Stimulated activated CD4-positive, alpha-beta T cell treated with anti-CD3 and anti-CD28 coated beads, TNF-alpha, amount 100 ng/mL, for 1 hour (primary cell): ENCODE measurements around the gene ASIP.
A peak's percentile ranks its signal among the peaks of the same experiment; 100 is the strongest.
"Not testable (repeated sequence)": the region's sequence is repeated elsewhere in the genome, so short reads cannot be mapped to it uniquely, and the experiment has no call there.

Experiments
- DNase-seq, 3 donors: peaks; one replicate each; pipeline ENCODE4 v3.0.0-alpha.2; 2020; ENCODE audit warnings: low read depth in 3 of 3, low spot score in 1 of 3

Gene ASIP

DNA sequence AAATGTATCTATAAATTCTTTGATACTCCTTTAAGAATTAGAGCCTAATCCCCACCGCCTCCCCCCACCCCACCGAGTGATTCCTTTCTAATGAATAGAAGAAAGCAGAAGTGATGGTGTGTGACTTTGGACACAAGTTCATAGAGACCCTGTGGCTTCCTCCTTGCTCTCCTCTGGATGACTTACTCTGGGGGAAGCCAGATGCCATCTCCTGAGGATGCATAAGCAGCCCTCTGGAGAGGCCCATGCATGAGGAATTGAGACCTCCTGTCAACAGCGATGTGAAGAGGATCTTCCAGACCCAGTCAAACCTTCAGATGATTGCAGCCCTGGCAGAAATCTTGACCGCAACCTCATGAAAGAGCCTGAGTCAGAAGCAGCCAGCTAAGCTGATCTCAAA lies 40.8 kb downstream of the ASIP start:
- no peak for DNase-seq

DNA sequence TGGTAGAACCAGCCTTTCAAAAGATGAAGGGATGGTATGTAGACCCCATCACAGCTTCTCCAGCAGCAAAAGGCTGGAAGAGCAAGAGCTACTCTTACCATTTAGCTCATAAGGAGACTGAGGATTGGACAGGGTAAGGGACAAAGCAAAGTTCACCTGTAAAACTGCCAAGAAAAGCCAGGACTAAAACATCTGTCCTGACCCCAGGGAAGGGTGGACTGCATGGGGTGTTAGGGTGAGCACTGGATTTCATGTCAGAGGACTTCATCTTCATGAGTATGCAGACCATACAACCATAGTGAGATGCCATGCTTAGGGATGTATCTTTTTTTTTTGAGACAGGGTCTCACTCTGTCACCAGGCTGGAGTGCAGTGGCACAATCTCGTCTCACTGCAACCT lies 42.6 kb downstream of the ASIP start:
- no peak for DNase-seq

DNA sequence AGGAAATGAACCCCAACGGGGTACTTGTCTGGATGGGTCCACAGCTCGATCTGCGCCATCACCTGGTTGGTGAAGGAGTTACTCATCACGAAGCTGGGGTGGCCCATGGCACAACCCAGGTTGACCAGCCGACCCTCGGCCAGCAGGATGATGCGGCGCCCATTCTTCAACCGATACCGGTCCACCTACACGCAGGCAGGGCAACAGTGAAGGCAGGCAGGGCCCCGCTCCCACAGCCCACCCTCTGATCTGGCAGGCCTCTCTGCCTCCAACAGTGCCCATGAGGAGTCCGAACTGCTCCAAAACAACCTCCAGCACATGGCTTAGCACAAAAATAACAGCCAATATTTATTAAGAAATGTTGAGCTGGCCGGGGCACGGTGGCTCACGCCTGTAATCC lies 44.2 kb downstream of the ASIP start:
- no peak for DNase-seq

DNA sequence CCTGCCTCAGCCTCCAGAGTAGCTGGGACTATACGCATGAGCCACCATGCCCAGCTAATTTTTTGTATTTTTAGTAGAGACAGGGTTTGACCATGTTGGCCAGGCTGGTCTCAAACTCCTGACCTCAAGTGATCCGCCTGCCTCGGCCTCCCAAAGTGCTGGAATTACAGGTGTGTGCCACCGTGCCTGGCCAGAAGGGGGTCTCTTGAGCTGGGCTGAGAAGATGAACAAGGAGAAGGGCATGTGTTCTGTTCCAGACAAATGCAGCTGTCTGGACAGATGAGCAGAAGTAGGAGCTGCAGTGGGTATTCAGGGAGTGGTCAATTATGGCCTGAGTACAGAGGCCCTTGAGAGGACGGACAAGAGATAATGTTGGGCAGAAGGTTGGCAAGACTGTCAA lies 46.3 kb downstream of the ASIP start:
- DNase-seq: not testable (repeated sequence)

DNA sequence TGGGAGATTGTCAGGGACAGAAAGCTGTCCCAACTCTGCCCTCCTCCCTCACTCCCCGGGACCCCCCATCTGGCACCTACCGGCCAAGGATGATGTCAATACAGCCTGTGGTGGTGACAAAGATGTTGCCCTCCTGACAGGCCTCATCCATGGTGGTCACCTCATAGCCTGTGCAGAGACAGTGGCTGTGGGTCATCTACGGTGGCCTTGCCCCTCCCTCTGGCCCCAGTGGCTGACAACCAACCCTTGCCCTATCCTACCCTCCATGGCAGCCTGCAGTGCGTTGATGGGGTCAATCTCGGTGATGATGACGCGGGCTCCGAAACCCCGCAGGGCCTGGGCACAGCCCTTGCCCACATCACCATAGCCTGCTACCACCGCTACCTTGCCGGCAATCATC lies 49.2 kb downstream of the ASIP start:
- DNase-seq: no peak

DNA sequence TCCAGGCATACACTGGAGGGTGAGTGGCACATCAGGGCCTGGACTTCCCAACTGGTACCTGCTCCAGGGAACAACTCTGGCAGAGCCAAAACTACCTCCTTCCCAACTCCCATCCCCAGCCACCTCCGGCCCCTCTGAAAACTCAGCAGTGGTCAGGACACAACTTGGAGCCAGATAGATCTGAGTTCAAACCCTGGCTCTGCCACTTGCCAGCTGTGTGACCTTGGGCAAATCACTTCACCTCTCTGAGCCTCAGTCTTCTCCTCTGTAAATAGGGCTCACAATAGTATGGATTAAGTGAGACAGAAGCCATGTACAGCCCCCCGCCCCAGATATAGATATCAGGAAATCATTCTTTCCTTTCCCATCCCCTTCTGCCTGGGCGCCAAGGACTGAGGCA lies 51.3 kb downstream of the ASIP start:
- no peak for DNase-seq

DNA sequence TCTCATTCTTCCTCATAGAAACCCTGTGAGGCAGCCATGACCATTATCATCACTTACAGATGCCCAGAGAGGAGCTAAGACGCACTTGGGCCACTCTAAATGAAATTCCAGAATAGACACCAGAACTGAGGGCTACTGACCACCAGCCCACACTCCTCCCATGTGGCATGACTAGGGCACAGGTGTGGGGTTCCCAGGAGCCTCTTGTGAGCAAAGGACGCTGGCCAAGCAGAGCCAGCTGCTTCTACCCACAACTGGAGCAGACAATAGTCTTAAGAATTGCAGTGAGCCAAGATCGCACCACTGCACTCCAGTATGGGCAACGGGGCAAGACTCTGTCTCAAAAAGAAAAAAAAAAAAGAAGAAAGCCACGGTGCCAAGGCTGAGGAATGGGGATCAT lies 51.9 kb downstream of the ASIP start:
- DNase-seq: no peak

DNA sequence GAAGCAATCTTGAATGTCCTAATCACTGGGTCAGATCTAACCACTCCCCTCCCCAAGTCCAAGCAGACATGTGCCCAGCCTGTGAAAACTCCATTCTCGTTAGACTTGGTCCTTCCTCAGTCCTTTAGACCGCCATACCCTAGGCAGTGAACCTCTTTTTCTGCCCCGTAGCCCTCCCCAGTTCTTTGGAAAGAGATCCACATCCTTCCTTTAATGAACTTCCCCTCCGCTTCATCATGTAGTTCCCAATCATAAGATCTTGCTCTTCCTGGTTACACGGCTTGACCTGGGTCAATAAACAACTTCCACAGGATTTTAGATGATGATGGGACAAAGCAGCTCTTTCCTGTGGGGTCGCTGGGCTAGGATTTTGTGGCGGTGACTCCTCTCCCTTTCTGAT lies 52.4 kb downstream of the ASIP start:
- DNase-seq: no peak

DNA sequence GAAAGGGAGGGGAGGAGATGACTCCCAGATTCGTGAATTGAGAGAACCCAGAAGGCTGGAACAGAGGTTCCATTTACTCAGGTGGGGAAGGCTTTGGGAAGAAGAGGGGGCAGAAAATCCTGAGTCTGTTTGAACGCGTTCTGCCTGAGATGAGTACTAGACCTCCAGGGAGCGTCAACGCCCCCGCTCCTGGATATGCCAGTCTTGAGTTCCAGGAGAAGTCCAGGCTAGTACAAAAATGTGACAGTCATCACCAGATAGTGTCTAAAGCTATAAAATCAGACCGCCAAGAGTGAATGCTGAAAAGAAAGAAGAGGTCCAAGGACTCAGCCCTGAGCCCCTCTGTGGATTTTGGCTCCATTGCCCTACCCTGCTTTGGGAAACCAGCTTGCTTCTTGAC lies 53.3 kb downstream of the ASIP start:
- DNase-seq: no peak

DNA sequence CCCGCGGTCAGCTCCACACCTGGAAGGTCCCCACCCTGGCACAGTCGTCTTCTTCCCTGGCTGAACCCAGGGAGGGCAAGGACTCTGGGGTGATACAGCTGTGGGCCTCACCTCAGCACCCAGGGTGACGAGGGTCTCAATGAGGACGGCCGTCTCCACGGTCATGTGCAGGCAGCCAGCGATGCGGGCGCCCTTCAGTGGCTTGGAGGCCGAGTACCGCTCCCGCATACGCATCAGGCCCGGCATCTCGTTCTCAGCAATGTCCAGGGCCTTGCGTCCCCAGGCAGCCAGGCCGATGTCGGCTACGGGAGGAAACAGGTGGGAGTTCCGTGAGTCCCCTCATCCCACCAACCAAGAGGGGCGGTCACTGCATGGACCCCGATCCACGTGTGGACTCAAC lies 54.1 kb downstream of the ASIP start:
- DNase-seq: no peak

DNA sequence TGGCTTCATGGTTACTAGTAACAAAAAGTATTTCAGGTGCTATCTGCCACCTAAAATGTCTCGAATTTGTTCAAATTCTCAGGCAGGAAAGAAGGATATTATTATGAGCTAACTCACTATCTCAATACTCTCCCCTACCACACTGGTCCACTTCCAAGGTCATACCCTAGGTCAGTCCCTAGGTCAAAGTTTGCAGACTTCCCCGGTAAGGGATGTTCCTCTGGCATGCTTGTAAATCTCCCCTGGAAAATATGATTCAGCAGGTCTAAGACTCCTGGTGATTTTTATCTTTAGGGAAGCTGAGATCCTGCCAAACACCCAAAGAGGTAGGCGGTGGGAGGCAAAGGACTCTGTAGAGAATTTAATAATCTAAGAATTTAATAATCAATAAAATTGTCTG lies 55.2 kb downstream of the ASIP start:
- DNase-seq: no peak

DNA sequence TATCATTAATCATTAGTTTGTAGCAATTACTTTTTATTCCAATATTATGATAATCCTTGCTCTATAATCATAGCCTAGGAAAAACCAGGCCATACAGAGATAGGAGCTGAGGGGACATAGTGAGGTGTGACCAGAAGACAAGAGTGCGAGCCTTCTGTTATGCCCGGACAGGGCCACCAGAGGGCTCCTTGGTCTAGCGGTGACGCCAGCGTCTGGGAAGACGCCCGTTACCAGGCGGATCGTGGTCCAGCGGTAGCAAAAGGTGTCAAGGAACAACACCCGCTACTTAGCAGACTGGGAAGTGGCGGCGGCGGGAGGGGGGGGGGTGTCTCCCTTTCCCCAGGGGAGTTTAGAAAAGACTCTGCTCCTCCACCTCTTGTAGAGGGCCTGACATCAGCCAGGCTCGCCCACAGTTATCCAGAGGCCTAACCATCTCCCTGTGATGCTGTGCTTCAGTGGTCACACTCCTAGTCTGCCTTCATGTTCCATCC lies 57.1 kb downstream of the ASIP start:
- not testable (repeated sequence) for DNase-seq

DNA sequence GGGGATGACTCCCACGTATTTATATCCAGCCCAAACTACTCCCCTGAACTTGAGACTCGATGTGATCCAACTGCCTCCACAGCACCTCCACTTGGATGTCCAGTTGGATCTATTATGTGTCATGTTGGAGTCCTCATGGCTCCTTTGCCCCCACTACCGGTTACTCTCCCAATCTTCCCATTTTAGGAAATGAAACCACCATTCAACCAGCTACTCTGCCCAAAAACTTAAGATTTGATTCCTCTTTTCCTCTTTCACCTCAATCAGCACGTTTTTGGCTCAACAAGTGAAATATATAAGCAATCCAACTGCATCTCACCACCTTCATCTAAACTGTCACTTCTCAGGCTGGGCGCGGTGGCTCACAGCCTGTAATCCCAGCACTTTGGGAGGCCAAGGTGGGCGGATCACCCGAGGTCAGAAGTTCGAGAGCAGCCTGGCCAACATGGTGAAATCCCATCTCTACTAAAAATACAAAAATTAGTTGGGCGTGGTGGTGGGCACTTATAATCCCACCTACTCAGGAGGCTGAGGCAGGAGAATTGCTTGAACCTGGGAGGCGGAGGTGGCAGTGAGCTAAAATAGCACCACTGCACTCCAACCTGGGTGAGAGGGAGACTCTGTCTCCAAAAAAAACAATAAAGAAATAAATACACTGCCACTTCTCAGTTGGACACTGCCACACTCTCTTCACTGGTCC lies 58.5 kb downstream of the ASIP start:
- DNase-seq: no peak

DNA sequence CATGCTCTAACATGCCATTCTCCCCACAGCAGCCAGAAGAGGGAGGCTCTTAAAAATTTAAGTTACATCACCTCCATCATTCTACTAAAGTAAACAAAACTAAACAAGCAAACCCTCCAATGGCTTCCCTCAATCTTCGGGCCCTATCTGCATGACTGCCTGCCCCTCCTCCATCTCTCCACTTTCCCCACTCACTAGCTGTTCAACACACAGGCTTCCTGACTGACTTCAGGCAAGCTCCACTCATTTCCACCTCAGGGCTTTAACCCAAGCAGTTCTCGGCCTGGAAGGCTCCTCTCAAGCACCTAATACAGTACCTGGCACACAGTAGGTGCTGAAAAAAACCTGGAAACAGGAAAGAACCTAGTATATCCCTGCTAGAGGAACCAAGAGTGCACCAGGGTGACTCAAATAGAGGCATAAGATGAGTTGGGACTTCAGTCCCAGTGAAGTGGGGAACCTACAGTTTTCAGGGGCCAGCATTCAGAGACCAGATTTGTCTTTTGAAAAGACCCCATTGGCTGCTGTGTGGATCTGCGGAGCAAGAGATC lies 59.1 kb downstream of the ASIP start:
- no peak for DNase-seq

DNA sequence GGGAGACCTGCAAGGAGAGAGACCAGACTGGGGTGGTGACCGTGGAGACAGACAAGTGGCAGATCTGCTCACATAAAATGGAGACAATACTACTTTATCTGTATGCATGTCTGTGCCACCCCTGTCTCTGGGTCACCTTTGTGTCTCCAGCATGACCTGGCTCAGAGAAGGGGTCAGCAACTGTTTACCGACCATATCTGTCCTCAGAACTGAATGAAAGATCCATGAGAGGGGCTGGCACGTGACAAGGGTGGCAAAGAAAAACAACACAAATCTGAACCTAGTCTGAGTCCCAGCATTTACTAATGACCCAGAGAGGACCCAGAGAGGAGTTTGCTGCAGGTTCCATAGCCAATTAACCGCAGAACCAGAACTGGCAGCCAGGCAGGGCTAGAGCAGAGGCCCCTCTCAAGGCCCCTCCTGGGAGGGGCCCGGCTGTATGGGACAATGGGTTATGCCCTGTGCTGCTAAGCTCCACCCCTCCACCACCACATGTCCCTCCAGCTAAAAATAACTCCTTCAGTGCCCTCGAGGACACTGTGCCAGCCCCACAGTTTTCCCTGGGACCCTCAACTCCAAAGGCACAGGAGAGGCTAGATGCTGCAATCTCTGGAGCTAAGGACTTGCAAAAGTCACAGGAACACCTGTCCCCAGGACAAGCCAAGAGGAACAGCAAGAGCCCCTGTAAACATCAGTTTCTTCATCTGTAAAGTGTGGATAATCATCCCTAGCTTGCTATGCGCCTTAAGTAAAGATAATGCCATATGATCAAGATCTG lies 59.8 kb downstream of the ASIP start:
- no peak for DNase-seq

DNA sequence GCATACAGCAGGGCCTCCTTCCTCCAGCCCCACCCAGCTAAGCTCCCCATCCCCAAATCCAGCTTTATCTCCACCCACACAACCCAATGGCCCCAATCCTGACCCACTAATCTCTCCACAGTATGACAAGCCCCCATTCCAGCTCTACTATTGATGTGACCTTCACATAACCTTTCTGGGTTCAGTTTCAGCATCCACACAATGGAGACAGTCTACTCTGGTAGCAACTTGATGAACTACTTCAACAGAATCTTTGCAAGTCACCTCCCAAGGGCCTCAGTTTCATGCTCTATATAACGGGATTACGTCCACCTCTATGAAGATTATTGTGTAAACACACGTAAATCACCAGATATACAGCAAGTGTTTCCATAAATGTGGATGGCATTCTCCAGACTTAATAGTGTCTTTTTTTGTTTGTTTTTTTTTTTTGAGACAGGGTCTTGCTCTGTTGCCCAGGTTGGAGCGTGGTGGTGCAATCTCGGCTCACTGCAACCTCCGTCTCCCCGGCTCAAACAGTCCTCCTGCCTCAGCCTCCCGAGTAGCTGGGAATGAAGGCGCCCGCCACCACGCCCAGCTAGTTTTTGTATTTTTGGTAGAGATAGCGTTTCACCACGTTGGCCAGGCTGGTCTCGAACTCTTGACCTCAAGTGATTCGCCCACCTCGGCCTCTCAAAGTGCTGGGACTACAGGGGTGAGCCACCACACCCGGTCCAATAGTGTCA lies 60.5 kb downstream of the ASIP start:
- DNase-seq: no peak

DNA sequence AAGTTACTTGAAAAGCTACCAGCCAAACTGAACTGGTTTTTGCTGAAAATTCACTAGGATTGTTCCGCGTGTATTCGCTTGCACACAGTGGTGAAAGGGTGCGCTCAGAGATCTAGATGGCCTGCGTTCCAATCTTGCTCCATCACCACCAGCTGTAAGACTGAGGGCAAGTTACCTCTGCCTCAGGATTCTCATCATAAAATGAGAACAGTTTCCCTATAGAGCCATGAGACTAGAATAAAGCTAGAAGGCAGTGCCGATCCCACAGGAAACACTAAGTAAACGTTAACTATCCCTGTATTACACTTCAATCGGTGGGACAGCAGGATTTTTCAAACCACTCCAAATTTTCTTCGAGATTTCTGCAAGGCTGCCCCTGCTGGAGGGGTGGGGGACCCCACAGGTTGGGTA lies 61.1 kb downstream of the ASIP start:
- no peak for DNase-seq

DNA sequence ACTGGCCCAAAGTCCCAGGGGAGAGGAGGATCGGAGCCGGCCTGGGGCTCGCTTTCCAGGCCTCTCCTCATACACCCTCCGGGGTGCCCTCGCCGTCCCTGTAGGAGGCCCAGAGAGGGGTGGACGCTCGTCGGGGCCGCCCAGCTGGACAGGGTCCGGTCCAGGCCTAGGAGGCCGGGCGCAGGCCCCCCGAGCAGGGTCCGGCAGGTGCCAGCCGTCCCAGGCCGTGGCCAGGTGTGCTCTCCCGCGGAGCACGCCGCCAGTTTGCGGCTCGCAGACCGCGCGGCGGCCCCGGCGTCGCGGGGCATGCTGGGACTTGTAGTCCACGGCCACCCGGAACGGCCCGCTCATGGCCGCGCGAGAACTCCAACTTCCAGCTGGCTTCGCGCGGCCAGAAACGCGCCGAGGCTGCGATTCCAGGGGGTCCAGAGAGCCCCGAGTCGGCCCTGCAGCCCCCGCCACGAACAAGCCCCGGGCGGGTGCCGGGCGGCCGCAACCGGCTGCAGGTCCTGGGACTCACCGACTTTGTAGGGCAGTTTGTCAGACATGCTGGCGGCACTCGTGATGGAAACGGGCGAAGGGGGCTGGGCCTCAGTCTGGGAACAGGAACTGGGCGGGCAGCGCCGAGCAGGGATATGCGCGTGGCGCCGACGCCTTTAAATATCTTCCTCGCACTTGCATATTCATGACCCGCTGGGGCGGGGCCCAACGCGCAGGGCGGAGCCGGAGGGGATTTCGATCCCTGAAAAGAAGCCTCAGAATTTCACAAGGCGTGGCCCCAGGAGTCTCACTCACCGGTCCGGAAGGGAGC lies 61.7 kb downstream of the ASIP start, which contains the start of gene AHCY:
Gene AHCY, minus strand, starts transcription at position 633 of the 811 bp plus-strand sequence. Its CDS starts 85 bp downstream, at position 548.
- peak; percentile 65 to 84 (median 74) for DNase-seq

DNA sequence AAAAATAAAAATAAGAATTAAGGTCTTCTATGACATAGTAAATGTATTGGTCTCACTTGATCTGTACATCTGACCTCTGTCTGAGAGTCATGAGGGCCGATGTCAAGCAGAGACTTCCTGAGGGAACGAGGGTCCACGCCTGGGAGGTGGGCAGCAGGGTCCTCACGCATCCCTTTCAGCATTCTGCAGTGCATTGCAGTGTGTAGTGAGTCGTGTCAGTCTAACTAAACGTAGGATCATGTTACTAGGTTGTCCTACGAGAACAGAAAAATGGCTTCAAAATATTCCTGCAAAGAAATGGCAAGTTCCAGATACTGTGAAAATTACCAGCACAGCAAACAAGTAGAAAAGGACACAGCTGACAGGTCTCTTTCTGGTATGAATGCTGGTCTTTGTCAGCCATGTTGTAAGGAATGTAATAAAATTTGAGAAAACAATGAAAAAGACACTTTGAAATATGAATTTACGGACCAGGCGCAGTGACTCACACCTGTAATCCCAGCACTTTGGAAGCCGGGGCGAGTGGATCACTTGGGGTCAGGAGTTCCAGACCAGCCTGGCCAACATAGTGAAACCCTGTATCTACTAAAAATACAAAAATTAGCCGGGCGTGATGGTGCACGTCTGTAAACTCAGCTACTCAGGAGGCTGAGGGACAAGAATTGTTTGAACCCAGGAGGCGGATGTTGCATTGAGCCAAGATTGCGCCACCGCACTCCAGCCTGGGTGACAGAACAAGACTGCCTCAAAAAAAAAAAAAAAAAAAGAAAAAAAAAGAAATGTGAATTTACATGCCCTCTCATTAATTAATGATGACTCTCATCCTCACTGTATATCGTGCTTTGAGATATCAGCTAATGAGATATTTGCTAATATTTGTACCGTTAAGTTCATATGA lies 64.4 kb downstream of the ASIP start:
- no peak for DNase-seq

DNA sequence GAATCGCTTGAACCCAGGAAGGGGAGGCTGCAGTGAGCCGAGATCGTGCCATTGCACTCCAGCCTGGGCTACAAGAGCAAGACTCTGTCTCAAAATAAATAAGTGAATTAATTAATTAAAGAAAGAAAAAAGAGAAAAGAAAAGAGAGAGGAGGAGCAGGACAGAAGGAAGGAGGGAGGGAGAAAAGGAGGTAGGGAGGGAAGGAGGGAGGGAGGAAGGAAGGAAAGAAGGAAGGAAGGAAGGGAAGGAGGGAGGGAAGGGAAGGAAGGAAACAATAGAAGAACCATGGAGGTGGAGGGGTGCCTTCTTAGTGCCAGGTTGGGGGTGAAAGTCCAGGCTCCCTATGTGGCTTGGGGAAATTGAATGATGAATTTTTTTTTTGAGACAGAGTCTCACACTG lies 68.5 kb downstream of the ASIP start:
- DNase-seq: no peak
